ENCODE data around the gene CES1.
"Not testable (repeated sequence)": the region's sequence is repeated elsewhere in the genome, so short reads cannot be mapped to it uniquely, and the experiment has no call there.

The CES1 gene

GRCh38 chr16:55756963-55757362, 75.9 kb downstream of the CES1 start:
- DNase-seq = no peak
- intact Hi-C loops (cut with DNase I) = no loop called here

- intact Hi-C loops (cut with DNase I) = no loop called here
- no peak for DNase-seq
These were observed 78.8 kb downstream of the CES1 start for GRCh38 chr16:55754056-55754455.

GRCh38 chr16:55753145-55753631, 79.7 kb downstream of the CES1 start:
- DNase-seq; intact Hi-C loops (cut with DNase I): not testable (repeated sequence)
